ENCODE results near the gene EIF5. TPM values are rescaled to one million over a fixed set of nuclear protein-coding genes. Genes with fewer than 3 reads are reported as not detected.

Gene EIF5
- total and polyA plus RNA-seq, 2 of the 4 experiments (the other 2 are of a cell fraction): 181 to 241 TPM

DNA sequence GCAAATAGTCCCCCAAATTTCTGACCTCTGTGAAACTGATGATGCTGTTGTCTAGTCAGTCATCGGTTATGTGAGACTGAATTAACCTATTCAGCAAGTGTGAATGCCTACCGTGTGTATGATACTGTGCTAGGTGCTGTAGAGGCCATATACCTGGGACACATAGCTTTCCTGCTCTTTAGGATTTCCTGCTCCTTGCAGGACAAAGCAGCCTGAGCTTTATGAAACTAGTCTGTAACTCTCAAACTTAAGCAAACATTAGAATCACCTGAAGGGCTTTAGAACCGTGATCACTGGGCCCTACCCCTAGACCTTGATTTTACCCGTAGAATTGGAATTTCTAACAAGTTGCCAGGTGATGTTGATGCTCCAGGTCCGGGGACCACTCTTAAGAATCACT lies 58.1 kb downstream of the EIF5 start:
- Histone ChIP-seq H3K4me2 (ENCODE audit: low read depth, low read length) (peak overlapping the region; percentile 5; the same call in 1 of the 2 replicates), H3K14ac (replicated peaks; ENCODE audit: low read depth, low read length) (no peak overlapping the region), H2AK9ac (replicated peaks; ENCODE audit: low read depth, low read length, poor library complexity) (no peak overlapping the region), H2BK5ac (ENCODE audit: low read depth, low read length, poor library complexity, severe bottlenecking) (no peak overlapping the region), H3K27ac (ENCODE audit: insufficient read depth, low read length) (no peak overlapping the region), H3K4me3 (ENCODE audit: insufficient read depth, low read depth, low read length) (no peak overlapping the region), H3K9me1 (ENCODE audit: insufficient read depth, low read length) (peaks cover 16% of the 10 kb centered on the region), H3K9me3 (ENCODE audit: control insufficient read depth, insufficient read depth, low read length) (no peaks in the 10 kb centered on the region), H3K18ac (ENCODE audit: low read depth, low read length) (no peak overlapping the region), H3K79me1 (ENCODE audit: low read depth in 1 of 2, low read length in 2 of 2) (peaks cover 0 to 36% of the 10 kb centered on the region in 2 experiments; a peak in 2 of 4 replicates), H3K9ac (ENCODE audit: low read depth, low read length) (no peak overlapping the region), H4K91ac (ENCODE audit: insufficient read depth, low read depth, low read length) (no peak overlapping the region), H2BK15ac (ENCODE audit: low read depth, low read length) (no peak overlapping the region), H3K27me3 (ENCODE audit: control insufficient read depth, insufficient read depth, low read length) (no peaks in the 10 kb centered on the region), H3K23ac (ENCODE audit: low read depth, low read length) (0 out of 2 replicates have a peak overlapping the region, but pooled peaks have one; percentile 54), H4K5ac (ENCODE audit: low read depth, low read length) (no peak overlapping the region), H3K4ac (ENCODE audit: low read depth, low read length) (no peak overlapping the region), H4K8ac (ENCODE audit: low read depth in 2 of 2, low read length in 2 of 2) (no peak overlapping the region), H2AK5ac (ENCODE audit: low read depth, low read length) (no peak overlapping the region), H2AFZ (replicated peaks; ENCODE audit: low read length, poor library complexity) (no peak overlapping the region), H2BK120ac (ENCODE audit: low read depth, low read length) (no peak overlapping the region), H3K36me3 (ENCODE audit: control insufficient read depth, insufficient read depth, low read length) (no peaks in the 10 kb centered on the region), H3K56ac (ENCODE audit: extremely low read depth, insufficient read depth, low read length) (no peak overlapping the region), H3K4me1 (ENCODE audit: control insufficient read depth, insufficient read depth, low read length) (peaks cover 19% of the 10 kb centered on the region), H2BK20ac (ENCODE audit: low read depth, low read length) (no peak overlapping the region), H4K20me1 (ENCODE audit: insufficient read depth, low read length) (peaks cover 94% of the 10 kb centered on the region)
- BruUV-seq (replicated peaks): no TSS peak
- intact Hi-C loops (cut with micrococcal nuclease) (no loop called here), dilution Hi-C loops (cut with HindIII; ENCODE audit: low sequenced_read_pairs, unreplicated experiment) (no loop called here), in situ Hi-C loops (cut with MboI; ENCODE audit: low sequenced_read_pairs) (no loop called here)
- no peak for TF ChIP-seq NFE2L2 (IDR thresholded peaks at IDR 0.05; ENCODE audit: low read depth, low read length)
- TF ChIP-seq BHLHE40 (IDR thresholded peaks at IDR 0.05; ENCODE audit: low read depth, low read length): no peak
- no peak for TF ChIP-seq CHD1 (IDR thresholded peaks at IDR 0.05; ENCODE audit: low read depth, low read length)
- no peak for TF ChIP-seq USF2 (IDR thresholded peaks at IDR 0.05; ENCODE audit: low read depth, low read length)
- TF ChIP-seq MXI1 (IDR thresholded peaks at IDR 0.05; ENCODE audit: borderline replicate concordance, low read depth, low read length): no peak
- TF ChIP-seq FOS (IDR thresholded peaks at IDR 0.05; ENCODE audit: low read depth, low read length): no peak
- TF ChIP-seq RAD21 (IDR thresholded peaks at IDR 0.05; ENCODE audit: low read length): no peak
- TF ChIP-seq POLR2A (IDR thresholded peaks at IDR 0.05; ENCODE audit: low read depth, low read length): no peak
- no peak for TF ChIP-seq SMC3 (IDR thresholded peaks at IDR 0.05; ENCODE audit: low read depth, low read length)
- no peak for TF ChIP-seq RCOR1 (IDR thresholded peaks at IDR 0.05; ENCODE audit: insufficient replicate concordance, low read length)
- no peak for TF ChIP-seq MAFK (IDR thresholded peaks at IDR 0.05; ENCODE audit: low read depth, low read length)
- no peak for TF ChIP-seq MAZ (IDR thresholded peaks at IDR 0.05; ENCODE audit: borderline replicate concordance, low read depth, low read length)
- TF ChIP-seq, protein P1, sequence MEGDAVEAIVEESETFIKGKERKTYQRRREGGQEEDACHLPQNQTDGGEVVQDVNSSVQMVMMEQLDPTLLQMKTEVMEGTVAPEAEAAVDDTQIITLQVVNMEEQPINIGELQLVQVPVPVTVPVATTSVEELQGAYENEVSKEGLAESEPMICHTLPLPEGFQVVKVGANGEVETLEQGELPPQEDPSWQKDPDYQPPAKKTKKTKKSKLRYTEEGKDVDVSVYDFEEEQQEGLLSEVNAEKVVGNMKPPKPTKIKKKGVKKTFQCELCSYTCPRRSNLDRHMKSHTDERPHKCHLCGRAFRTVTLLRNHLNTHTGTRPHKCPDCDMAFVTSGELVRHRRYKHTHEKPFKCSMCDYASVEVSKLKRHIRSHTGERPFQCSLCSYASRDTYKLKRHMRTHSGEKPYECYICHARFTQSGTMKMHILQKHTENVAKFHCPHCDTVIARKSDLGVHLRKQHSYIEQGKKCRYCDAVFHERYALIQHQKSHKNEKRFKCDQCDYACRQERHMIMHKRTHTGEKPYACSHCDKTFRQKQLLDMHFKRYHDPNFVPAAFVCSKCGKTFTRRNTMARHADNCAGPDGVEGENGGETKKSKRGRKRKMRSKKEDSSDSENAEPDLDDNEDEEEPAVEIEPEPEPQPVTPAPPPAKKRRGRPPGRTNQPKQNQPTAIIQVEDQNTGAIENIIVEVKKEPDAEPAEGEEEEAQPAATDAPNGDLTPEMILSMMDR (conservative IDR thresholded peaks at IDR 0.05; ENCODE audit: low read depth, low read length): no peak
- TF ChIP-seq CEBPB (IDR thresholded peaks at IDR 0.05; ENCODE audit: low read depth, low read length): no peak
- TF ChIP-seq, protein P2, sequence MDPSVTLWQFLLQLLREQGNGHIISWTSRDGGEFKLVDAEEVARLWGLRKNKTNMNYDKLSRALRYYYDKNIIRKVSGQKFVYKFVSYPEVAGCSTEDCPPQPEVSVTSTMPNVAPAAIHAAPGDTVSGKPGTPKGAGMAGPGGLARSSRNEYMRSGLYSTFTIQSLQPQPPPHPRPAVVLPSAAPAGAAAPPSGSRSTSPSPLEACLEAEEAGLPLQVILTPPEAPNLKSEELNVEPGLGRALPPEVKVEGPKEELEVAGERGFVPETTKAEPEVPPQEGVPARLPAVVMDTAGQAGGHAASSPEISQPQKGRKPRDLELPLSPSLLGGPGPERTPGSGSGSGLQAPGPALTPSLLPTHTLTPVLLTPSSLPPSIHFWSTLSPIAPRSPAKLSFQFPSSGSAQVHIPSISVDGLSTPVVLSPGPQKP (IDR thresholded peaks at IDR 0.05; ENCODE audit: borderline replicate concordance, low read depth, low read length): no peak
- no peak for TF ChIP-seq RFX5 (IDR thresholded peaks at IDR 0.05; ENCODE audit: low read depth, low read length)
- ChIA-PET CTCF (interaction anchor here (0.5 to 1.7 kb wide), 3 partner anchors 21 to 29 kb away, joined by 4 to 5 read pairs (median 4); no protein-coding TSS in a partner anchor), POLR2A (ENCODE audit: unreplicated experiment) (no interaction called here)
- ATAC-seq (ENCODE audit: low read depth) (no peak), DNase-seq (no peak)
- whole genome bisulfite sequencing, 2 experiments (ENCODE audit: extremely low coverage in 2 of 2, insufficient read length in 1 of 2): no CpG with 5 or more reads among the region's 5 CpGs
